ENCODE results near the gene PABPN1L.

Gene PABPN1L

DNA sequence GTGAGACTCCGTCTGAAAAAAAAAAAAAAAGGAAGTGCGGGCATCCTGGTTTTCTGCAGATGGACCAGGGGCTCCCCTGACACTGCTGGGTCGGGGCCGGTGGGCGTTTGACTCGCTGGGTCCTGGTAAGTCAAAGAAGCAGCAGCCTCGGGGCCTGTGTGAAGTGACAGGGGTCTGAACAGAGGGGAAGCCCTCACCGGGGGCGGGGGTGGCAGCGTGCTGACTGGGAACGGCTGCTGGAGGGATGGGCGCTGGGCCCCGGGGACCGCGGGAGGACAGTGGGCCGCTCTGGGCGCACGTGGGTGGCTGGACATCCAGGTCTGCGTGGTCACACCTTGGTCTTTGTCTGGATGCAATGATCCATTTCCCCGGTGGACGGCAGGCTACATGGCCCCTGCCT is 17.9 kb downstream of the PABPN1L start:
- DNase-seq (ENCODE audit: low spot score) = no peak

GRCh38 chr16:88847654-88848053 is 18.8 kb downstream of the PABPN1L start:
- DNase-seq (ENCODE audit: low spot score) = no peak

DNA sequence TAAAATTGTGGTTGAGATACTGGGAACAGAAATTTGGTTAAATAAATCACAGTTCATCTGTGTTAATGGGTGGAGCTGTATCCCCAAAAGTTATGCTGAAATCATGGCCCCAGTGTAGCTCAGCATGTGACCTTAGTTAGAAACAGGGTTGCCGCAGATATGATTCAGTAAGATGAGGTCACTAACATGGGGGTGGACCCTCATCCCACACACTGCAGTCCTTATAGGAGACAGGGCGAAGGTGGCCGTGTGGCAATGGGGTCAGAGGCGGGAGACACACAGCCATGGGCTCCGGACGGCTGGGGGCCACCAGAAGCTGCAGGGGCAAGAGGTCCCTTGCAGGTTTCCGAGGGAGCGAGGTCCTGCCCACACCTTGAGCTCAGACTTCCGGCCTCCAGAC is 20.4 kb downstream of the PABPN1L start:
- no peak for DNase-seq (ENCODE audit: low spot score)

DNA sequence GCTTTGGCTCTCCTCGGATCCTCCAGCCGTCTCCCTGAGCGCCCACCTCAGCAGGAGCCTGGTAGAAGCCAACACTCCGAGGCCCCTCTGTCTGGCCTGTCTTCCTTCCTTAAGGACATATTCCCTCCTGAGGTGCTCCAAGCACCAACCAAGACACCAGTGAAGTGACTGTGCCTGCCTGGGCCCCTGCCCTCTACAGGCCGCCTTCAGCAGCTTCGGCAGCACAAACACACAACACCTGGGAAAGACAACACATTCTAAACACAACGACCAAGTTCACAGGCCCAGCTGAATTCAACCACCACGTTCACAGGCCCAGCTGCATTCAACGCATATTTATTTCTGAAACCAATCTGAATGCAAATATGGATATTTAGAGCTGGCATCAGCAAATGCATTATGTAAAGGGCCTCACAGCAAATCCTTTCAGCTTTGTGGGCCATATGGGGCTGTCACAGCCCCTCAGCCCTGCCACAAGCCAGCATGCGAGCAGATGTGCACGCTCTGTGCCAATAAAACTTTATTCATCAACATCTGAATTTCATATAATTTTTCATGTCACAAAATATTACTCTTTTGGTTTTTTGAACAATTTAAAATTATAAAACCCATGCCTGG is 21.9 kb downstream of the PABPN1L start:
- no peak for DNase-seq (ENCODE audit: low spot score)

DNA sequence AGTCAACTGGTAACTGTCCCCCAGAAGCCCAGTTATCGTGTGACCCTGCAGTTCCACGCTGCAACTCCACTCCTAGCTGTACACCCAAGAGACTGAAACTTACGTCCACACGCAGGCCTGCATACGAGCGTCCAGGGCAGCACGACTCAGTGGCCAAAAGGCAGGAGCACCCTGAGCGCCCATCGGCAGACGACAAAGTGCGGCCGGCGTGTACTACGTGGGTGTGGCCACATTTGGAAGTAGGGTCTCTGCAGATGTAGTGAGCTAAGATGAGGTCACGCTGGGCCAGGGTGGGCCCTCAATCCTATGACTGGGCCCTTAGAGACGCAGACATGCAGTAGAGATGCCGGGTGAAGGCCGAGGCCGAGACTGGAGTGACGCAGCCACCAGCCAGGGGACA is 23.2 kb downstream of the PABPN1L start:
- DNase-seq (ENCODE audit: low spot score) = no peak

DNA sequence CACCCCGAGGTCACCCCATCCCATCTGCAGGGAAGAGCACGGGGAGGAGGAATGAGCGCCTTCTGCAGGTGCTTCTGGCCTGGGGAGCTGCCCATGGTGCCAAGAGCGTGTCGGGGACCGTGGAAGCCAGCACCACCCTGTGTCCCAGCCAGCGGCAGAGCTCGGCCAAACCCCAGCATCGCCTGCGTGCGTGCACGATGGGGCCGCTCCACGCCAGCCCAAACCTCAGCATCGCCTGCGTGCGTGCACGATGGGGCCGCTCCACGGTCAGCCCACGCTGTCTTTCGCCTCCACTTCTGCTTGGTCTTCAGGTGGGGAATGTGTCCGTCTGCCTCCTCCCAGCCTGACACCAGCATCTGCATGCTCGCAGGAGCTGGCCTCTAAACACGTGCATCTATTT is 23.7 kb downstream of the PABPN1L start:
- no peak for DNase-seq (ENCODE audit: low spot score)

DNA sequence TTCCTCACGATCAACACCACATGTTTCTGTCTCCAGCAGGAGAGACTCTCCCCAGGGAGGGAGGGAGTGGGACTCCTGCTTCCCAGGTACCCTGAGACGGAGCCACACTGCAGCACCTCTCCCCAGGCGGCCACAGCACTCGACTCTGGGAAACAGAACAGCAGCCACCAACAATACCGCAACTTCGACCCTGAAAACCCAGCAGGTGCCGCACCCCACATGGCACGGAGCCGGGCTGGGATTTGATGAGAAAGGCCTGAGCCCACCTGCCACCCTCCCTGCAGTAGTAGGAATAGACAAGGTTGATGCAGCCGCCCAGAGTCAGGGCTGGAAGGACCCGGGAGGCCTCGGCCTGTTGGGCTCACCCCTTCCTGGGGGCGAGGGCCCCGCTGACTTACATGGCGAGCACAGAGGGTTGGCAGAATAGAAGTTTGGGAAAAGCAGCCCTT is 24.1 kb downstream of the PABPN1L start:
- no peak for DNase-seq (ENCODE audit: low spot score)

GRCh38 chr16:88841521-88842307 is 24.7 kb downstream of the PABPN1L start:
- DNase-seq (ENCODE audit: low spot score) = no peak

GRCh38 chr16:88840600-88841215 is 25.8 kb downstream of the PABPN1L start:
- no peak for DNase-seq (ENCODE audit: low spot score)

DNA sequence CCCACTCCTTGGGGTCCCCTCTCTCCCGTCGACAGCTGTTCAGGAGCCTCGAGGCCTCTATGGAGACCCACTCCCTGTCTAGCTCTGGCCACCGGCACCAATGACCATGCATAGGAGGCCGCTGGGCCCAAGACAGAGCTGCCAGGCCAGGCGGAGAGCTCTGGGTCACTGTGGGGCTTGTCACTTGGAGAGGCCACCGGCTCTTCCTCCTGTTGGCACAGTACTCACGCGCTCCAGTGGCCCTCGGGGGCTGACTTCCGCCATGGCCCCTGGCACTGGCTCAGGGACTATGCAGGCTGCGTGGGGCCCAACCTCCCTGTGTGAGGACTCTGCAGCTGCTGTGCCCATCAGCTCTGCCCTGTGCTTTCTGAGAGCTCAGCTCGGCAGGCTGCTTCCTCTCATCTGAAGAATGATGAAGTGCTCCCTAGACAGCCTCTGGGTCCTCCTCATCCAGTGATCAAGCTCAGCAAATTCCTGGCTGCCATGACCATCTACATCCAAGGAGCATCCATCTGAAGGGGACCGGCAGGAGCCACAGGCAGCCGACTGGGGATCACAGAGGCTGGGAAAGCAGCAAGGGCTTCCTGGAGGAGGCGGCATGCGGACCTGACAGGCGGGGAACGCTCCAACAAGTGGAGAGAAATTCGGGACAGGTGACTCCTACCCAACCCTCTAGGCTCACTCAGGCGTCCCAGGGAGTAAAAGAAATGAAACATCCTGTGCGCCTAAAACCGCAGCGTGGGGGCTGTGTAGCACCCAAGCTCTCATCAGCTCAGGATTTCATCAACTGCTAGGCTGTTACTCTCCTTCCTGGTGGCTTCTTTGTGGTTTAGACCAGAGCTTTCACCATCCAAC is 26.5 kb downstream of the PABPN1L start:
- no peak for DNase-seq (ENCODE audit: low spot score)

GRCh38 chr16:88839026-88839529 is 27.4 kb downstream of the PABPN1L start:
- DNase-seq (ENCODE audit: low spot score) = no peak

- no peak for DNase-seq (ENCODE audit: low spot score)
Measured at GRCh38 chr16:88838566-88838965, 27.9 kb downstream of the PABPN1L start.

DNA sequence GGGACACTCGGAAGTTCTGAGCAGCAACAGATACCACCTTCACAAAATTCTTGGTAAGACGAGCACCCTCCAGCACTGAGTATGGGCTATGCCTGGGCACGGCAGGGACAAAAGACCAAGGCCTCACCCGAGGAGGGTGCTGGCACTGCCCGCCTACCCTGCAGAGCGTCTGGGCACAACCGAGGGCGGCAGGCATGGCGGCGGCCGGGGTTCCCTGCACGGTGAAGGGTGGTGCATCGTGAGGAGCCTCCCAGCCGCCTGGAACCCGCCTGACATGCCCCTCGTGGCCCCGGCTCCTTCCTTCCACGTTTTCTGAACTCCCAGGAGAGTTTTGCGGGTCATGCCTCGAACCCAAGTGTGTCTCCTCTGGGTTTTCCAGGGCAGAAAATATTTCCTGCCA is 28.7 kb downstream of the PABPN1L start:
- no peak for DNase-seq (ENCODE audit: low spot score)

DNA sequence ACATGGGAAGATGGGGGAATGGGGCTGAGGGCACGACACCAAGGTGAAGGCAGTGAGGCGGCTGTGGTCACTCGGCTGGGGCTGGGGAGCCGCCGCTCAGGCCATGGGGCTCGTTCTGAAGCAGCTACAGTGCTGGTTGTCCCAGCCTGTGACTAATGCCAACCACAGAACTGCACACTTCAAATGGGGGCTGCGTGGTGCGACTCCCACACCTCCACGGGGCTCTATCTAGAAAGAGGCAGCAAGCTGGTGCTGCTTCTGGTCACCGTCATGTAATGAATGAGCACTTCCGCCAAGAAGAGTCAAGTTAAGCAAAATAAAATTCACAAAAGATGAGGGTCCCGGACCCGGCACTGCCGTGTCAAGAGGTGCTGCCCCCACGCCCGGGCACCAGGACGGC is 29.7 kb downstream of the PABPN1L start:
- DNase-seq (ENCODE audit: low spot score) = no peak

- DNase-seq (ENCODE audit: low spot score) = no peak
Measured at GRCh38 chr16:88835818-88836217, 30.6 kb downstream of the PABPN1L start.

DNA sequence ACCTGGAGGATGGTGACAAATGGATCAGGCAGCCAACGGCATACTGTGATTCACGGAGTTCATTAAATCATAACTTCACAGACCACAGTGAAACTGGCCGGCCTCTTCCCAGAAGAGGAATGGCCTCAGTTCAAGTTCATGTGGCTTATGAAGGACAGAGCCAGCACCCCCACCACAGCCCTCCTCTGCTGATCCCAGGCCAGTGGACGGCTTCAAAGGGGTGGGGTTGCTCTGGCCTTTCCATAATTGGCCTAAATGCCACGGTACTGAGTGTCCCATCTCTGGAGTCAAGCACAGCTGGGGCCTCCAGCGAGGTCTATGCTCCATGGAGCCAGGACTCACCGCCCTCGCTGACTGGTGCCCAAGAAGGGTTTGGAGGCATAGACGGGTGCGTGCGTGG is 31.1 kb downstream of the PABPN1L start:
- DNase-seq (ENCODE audit: low spot score) = no peak

- no peak for DNase-seq (ENCODE audit: low spot score)
Measured at GRCh38 chr16:88834670-88835069, 31.8 kb downstream of the PABPN1L start.

DNA sequence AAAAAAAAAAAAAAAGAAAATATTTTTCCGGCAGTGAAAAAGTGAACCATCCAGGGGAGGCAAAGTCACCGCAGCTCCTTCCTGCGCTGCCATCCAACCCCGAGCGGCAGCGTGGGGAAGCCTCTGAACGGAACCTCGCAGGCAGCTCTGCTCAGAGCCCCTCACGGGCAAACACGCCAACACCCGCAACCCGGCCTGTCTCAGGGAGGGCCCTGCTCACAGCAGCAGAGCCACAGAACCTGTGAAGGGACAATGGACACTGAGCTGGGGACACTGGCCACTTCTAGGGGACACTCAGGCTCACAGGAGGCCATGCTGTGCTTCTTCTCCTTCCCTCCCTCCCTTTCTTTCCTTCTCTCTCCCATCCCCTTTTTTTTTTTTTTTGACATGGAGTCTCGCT is 33.4 kb downstream of the PABPN1L start:
- DNase-seq (ENCODE audit: low spot score) = no peak

DNA sequence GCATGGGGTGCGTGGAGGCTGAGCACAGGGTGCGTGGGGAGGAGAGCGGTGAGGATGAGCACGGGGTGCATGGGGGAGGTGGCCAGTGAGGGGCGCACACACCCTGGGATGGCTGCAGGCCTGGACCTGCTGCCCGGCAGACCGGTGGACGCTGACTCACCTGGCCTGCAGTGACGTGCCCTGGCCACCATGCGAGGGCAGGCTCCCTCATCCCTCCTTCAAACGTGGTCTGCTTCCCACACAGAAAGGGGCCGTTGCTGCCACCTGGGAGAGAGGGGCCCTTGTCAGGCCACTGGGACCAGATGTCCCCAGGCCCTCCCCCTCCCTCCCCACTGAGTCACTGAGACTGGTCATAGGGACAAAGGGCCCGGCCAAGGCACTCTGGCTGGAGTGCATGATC is 34.6 kb downstream of the PABPN1L start:
- DNase-seq (ENCODE audit: low spot score) = no peak

DNA sequence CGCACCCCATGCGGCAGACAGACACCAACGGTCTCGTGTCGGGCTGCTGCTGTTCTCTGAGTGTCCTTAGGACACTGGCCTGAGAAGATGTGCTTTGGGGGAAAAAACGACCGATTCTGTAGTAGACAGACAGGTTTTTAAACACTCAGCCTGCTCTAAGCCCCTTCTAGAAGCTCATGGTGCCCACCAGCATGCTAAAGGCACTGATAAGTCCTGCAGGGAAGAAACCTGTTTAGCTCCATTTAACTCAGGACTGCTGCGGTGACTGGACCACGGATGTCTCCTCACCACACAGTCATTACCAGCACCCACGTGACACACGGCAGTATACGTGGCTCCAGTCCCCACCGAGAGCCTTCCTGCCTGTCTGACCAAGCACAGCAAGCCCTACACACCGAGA is 35.7 kb downstream of the PABPN1L start:
- no peak for DNase-seq (ENCODE audit: low spot score)

GRCh38 chr16:88830258-88830657 is 36.2 kb downstream of the PABPN1L start:
- no peak for DNase-seq (ENCODE audit: low spot score)

GRCh38 chr16:88828711-88829110 is 37.7 kb downstream of the PABPN1L start:
- no peak for DNase-seq (ENCODE audit: low spot score)
